ENCODE results near the gene FAM186B.
"Not testable (repeated sequence)": the region's sequence is repeated elsewhere in the genome, so short reads cannot be mapped to it uniquely, and the experiment has no call there.

The FAM186B gene, protein sequence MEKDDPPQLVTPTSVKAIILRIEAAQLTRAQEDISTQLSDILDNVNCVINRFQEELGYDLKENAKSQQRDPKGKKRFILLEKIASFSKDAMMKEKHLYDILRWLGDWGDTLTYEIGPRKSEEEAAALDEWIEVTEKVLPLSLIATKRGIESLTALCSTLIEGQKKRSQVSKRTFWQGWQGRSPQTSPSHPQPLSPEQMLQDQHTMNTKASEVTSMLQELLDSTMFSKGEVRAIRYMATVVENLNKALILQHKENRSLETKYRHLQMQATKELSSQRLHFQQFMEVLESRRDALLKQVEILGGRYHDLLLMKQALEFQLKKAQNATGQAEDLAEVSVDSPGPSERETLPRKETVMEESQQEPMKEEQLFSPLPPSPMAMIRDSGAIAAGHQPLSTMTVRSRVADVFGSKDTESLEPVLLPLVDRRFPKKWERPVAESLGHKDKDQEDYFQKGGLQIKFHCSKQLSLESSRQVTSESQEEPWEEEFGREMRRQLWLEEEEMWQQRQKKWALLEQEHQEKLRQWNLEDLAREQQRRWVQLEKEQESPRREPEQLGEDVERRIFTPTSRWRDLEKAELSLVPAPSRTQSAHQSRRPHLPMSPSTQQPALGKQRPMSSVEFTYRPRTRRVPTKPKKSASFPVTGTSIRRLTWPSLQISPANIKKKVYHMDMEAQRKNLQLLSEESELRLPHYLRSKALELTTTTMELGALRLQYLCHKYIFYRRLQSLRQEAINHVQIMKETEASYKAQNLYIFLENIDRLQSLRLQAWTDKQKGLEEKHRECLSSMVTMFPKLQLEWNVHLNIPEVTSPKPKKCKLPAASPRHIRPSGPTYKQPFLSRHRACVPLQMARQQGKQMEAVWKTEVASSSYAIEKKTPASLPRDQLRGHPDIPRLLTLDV

DNA sequence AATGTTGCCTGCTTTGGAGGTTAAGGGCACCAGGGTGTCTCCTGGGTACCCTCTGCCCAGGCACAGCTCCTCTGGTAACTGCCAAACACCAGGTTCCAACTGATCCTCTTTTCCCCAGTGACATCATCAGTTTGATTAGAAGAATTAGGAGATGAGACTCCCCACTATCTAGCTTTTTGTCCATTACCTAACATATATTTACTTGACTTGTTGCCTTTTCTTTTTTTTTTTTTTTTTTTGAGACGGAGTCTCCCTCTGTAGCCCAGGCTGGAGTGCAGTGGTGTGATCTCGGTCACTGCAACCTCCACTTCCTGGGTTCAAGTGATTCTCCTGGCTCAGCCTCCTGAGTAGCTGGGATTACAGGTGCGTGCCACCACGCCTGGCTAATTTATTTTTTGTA lies at the start of gene FAM186B:
Gene FAM186B (minus strand): TSS at position 101 of the 400 bp plus-strand sequence. CDS start 162 bp downstream, outside the sequence.
- not testable (repeated sequence) for DNase-seq (ENCODE audit: low read depth, low spot score)

DNA sequence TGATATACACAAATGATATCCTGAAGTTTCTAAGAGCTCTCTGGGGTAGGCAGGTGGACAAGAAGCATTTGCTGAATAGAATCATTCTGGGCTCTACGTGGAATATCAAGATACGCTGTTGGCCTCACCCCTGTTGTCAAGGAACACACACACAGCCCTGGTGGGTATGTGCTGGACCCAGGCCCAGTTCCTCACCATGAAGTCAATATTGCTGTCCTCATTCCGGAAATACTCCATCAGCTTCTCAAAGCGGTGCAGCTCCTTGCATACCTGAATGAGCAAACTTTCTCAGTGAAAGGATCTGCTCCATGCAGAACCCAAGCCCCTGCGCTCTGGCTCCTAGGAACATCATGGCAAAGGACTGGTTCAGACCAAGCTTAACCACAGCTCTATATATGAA lies 49.3 kb upstream of the FAM186B start:
- H3K27ac ChIP-seq: no peak overlapping the region
- DNase-seq (ENCODE audit: low read depth, low spot score): no peak

More for the DNA sequence above, at the start of gene FAM186B:
- not testable (repeated sequence) for H3K27ac ChIP-seq

DNA sequence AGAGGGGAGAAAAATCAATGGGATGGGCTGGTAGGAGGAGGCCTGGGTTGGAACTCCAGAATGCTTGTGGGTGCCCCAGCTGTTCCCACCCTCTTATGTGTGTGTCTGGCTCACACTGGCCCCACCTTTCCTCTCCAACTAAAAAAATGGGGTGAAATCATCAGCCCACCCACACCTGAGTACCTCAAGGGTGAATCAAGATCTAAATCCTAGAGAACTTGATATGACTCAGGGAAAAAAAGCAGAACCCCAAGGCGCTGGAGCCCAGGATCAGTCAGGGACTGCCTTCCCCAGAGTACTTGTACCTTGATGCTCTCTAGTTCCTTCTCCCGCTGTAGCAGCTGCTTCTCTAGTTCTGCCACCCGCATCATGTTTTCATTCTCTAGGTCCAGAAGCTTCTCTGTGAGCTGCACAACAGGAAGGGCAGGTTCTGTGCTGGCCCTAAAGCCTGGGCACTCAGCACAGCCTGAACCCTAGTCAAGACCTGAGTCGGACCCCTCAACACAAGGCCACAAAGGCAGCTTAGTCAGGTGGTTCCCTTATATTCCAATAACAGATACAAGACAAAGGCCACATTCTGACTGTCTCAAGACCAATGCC lies 47.6 kb upstream of the FAM186B start:
- no peak for DNase-seq (ENCODE audit: low read depth, low spot score)
- no peak overlapping the region for H3K27ac ChIP-seq

DNA sequence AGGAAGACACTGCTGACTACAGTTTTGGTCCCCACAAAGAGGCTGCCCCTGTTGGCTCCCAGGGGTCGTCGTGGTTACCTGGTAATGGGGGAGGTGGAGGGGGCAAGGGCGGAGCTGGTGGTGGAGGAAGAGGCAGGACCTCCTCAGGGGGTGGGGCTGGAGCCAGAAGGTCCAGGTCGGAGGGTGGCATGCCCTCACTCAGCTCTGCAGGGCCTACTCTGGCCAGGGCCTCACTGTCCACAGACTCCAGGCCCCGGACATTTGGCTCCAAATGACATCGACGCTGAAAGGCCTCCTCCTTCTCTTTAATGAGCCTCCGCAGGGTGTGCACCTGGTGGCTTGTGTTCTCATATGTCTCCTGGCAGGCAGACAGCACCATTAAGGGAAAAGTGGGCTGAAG lies 46.4 kb upstream of the FAM186B start:
- no peak overlapping the region for H3K27ac ChIP-seq
- no peak for DNase-seq (ENCODE audit: low read depth, low spot score)

DNA sequence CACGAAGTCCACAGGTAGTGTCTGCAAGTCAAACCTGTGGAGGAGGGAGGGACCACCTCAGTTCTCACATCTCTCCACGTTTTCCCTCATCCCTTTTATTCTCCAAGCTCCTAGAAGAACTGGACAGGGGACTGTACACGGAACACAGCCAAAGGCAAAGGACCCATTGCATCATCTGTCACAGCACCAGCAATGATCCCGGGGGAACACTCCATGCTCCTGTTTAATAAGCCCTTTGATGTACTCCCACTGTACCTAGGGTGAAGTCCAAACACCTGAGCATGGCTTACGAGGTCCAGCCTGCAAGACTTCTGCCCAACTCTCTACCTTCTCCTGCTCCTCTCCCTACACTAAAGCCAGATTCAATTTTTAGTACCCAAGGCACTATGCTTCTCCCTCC lies 44.5 kb upstream of the FAM186B start:
- H3K27ac ChIP-seq: no peak overlapping the region
- no peak for DNase-seq (ENCODE audit: low read depth, low spot score)

DNA sequence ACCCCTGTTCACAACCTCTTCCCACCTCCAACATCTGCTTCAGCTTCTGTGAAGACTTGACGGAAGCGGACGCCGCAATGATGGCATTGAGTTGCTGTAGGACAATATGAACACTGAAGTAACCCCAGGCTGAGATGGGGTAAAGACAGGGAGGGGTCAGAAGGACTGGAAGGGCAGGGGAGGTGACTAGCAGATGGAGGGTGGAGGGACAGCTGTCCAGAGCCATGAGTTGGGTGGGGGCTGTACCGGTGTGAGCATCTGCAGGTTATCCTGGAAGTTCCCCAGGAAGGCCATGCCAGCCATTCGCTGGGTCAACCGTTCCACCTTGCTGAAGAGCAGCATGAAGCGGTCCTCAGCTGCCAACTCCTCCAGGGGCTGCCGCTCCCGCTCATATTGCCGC lies 44.0 kb upstream of the FAM186B start:
- DNase-seq (ENCODE audit: low read depth, low spot score): no peak
- no peak overlapping the region for H3K27ac ChIP-seq

DNA sequence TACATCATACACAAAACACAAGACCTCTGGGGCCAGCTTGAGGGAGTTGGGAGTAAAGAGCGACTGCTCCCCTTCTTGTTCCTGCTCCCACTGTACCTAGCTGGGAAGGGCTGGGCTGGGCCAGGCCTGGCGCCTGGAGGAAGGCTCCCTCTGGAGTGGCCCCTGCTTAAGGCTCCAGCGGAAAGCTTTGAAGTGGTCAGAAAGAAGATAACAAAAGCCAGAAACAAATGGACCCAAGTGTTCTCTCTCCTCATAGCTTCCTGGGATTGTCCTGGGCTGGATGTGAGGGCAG lies 43.2 kb upstream of the FAM186B start:
- no peak overlapping the region for H3K27ac ChIP-seq
- no peak for DNase-seq (ENCODE audit: low read depth, low spot score)

DNA sequence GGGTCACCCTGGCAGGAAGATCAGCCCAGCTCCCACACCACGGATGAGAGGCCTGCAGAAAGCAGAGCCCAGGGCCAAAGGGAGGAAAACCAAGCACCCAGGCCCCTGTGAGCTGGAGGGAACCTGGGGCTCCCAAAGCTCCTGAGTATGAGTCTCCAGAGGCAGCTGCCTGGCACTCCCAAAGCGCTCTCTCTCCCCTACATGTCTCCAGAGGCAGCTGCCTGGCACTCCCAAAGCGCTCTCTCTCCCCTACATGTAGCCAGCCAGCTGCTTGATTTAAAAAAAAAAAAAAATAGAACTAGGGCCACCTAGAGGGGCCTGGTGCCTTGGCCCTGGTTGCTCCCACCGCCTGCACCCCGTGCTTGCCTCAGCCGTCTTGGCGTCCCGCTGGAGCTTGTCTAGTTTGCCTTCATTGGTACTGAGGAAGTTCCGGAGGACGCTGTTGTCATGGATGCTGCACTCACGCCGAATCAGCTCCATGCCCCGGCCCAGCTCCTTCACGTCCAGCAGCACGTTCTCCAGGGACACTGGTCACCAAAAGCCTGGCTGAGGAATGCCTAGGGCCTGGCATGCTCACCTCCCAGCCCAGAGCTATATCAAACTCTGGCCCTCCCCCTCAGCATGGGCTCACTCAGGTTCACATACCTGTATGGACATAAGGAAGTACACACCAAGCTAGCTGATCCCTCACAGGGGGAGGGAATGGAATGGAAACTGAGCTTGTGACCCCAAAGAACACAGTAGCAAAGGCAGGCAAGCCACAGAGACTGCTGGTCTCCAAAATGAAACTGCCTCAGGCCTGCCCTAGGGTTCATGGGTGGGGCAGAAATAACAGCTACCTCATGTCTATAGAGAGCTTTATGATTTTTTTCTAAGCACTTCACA lies 42.6 kb upstream of the FAM186B start:
- DNase-seq (ENCODE audit: low read depth, low spot score): no peak
- no peak overlapping the region for H3K27ac ChIP-seq

DNA sequence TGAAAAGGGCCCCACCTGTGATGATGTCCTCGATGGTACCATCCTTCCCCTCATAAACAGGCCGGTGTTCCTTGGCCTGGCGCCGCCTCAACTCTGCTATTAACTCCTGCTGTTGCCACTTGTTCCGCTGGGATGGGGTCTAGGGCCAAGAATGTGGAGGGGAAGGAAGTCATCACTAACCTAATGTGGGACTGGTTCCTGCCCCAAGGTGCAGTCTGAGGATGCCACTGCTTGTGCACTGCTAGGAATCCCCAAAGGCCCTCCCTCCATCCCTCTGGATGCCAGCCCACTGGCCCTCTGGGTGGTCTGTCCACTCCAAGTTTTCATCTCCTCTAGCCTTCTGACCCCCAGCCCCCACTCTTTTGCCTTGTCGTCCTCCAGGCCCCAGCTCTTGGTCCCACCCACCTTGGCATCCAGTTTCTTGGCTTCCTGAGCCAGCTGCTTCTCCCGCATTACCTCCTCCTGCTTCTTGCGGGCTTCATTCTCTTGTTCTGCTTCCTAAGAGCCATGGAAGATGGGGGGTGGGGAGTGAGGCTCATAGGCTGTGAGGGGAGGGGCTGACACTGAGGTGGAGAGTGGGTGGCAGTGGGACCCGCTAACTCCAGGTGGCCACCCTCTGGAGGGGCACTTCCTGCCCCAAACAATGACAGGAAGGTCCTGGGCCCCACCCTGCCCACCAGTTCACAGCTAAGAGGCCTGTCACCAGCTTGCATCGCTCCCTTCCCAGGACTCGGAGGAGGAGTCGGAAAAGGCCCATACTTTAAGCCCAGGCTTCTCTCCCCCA lies 41.6 kb upstream of the FAM186B start:
- no peak overlapping the region for H3K27ac ChIP-seq
- no peak for DNase-seq (ENCODE audit: low read depth, low spot score)

DNA sequence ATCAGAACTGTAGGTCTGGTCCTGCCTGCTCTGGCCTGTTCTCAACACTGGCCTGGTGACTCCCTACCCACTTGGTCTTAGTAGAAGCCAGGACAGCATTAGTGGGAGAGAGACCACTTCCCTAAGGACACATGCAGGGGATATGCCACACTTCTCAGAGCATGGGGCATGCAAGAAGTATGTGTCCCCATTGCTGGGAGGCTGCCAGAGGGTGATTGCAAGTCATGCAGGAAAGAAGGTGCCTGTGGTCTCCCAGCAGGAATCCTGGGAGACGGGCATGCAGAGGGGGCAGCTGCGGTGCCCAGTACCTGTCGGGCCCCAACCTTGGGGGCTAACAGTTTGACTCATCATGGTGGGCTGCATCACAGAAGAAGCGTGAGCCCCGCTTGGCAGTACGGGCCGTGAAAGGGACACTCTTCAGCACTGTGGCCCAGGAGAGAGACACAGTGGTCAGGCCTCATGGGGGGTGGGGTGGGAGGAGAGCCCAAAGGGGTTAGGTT lies 40.9 kb upstream of the FAM186B start:
- DNase-seq (ENCODE audit: low read depth, low spot score): no peak
- H3K27ac ChIP-seq: no peak overlapping the region

DNA sequence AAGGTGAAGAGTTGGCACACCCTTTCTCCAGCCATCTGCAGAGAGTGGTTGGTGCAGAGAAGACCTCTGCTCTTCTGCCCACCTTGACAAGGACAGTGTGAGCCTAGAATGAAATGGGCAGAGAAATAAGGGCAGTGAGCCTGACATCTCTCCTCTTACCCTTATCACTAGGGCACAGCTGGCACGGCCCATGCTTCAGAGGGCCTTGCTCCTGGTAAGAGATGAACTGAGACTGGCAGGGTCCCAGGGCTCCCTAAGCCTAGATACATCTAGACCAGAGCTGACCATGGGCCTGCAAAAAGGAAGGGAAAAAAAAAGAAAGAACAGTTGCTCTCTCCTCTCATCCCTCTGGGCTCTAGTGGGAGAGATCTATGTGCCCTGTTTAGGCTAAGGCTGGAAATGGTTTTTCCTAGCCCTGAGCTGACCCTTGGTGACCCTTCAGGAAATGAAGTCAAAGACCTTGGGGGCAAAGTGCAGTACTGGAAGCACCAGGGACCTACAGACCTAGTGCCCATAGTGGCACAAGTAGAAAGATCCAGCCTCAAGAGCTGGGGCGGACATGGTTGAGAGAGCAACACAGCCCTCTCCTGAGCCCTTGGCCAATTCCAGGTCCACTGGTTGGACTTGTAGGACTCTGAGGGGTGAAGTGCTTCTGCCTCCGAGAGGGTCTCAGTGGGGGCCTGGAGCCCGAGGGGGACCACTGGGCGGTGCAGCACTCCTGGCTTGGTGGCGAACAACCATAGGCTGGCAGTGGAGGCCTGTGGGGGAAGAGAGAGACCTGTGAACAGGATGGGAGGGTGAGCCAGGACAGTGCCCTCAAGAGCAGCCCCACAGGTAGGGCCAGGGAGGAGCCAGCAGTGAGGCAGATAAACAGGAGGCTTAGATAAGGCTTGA lies 40.0 kb upstream of the FAM186B start:
- no peak for DNase-seq (ENCODE audit: low read depth, low spot score)
- no peak overlapping the region for H3K27ac ChIP-seq

DNA sequence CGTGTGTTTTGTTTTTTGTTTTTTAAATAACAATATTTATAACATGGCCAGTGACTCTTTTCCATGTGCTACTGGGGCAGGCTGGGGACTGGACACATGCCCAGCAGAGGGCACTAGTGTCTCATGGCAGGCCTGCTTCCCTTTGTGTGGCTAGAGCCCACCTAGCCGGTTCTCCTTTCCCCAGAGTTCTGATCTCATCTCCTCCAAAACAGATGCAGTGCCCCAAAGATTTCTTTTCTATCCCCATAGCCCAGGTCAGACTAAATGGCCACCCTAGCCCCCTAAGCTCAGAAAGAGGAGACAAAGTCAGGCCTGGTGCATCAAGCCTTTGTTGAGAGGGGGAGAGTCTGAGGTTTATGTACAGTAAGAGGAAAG lies 39.2 kb upstream of the FAM186B start:
- no peak for DNase-seq (ENCODE audit: low read depth, low spot score)

DNA sequence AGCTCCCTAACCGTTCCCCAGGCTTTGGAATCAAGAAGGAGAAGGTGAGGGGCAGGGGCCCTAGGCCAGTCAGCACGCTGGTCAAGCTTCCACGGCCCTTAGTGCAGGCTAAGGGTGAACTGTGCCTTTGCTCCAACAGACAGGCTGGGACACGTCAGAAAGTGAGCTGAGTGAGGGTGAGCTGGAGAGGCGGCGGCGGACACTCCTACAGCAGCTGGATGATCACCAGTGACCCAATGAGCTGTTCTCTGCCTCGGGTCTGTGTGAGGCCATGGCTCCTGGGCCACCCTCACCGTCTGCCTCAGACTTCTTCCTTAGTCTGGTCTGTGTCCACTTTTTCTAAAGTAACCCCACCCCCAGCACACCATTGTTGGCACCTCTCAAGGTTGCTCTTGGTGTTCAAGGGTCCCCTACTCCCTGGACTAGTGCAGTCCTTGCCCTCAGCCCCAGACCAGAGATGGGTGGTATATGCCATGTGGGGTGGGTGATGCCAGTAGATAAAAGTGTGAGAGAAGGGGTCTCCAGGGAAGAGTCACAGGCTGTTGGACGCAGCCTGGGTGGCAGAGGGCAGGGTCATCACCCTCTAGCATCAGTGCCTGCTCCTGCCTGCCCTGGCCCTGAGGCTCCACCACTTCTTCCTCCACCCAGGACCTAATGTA lies 38.7 kb upstream of the FAM186B start:
- H3K27ac ChIP-seq: peak overlapping the region; percentile 80
- DNase-seq (ENCODE audit: low read depth, low spot score): no peak

More for the DNA sequence above, 39.2 kb upstream of the FAM186B start:
- H3K27ac ChIP-seq: peak overlapping the region; percentile 80

DNA sequence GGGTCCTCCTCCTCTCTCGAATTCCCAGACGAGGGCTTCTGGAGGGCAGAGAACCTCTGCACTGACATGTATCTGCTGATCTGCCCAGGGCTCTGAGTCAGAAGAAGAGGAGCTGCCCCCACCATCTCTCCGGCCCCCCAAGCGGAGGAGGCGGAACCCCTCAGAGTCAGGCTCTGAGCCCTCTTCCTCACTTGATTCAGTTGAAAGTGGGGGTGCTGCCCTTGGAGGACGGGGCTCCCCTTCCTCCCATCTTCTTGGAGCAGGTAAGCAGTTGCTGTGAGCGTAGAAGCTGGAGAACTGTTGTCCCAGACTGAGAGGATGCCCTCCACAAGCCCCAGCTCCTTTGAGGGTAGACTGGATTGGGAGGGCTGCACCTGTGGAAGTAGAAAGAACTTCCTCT lies 37.7 kb upstream of the FAM186B start:
- peak overlapping the region; percentile 80 for H3K27ac ChIP-seq
- no peak for DNase-seq (ENCODE audit: low read depth, low spot score)

DNA sequence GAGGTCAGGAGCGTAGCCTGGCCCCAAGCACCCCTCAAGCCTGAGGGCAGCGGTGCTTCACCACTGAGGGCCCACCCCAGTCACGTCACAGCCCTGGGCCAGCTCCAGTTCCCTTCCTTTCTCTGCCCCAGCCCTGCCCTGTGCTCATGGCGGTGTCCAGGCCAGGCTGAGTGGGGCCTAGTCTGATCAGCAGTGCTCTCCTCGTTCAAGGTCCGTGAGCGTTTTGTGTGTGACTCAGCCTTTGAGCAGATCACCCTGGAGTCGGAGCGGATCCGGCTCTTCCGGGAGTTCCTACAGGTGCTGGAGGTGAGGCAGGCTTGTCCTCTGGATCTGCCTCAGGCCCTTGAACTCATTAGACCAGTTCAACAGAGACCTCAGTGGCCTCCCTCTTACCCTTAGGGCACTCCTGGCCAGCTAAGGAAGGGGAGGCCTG lies 36.9 kb upstream of the FAM186B start:
- no peak for DNase-seq (ENCODE audit: low read depth, low spot score)
- peak overlapping the region; percentile 16 for H3K27ac ChIP-seq

DNA sequence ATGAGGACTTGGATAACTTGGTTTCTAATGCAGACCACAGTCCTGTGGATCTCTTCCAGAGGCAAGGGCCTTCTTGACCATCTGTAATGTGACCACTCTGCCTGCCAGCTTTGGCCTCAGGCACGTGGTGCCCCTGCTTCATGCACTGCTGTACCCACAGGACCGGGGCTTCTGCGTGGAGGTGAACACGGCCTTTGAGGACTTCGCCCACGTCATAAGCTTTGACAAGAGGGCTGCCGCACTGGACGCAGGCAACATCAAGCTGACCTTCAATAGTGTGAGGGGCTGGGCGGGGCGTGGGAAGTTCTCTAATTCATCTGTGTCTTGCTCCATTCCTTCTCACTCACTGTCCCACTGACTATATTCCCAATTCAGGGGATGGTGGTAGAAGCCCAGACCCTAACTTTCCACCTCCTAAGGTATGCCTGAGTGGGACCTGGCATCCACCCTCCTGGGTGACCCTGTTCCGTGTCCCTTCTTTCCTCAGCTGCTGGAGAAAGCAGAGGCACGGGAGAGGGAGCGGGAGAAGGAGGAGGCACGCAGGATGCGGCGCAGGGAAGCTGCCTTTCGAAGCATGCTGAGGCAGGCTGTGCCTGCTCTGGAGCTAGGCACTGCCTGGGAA lies 36.4 kb upstream of the FAM186B start:
- no peak for DNase-seq (ENCODE audit: low read depth, low spot score)
- no peak overlapping the region for H3K27ac ChIP-seq
